ENCODE data around the gene TMEM204. TPM values are rescaled to one million over a fixed set of nuclear protein-coding genes. Genes with fewer than 3 reads are reported as not detected.

TMEM204 gene
- total and polyA plus RNA-seq, 10 of the 15 experiments (the other 5 are each of a cell fraction or from before 2014, with no cell fraction given): 0.05 to 0.30 (median 0.18) TPM; not detected in 7

DNA sequence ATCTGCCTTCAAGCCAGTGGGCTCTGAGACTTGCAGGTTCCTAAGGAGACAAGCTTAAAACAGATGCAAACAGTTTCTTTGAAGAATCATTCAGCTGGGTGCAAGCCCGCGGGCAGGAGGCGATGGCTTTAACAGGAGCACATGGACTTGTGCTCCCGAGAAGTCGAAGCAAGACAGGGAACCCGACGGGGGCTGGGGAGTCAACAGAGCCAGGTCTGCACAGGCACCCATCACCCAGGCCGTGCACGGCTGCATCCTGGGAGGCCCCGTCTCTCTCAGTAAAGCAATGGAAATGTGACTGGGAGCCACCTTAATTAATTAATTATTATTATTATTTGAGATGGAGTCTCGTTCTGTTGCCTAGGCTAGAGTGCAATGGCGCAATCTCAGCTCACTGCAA, 44.4 kb upstream of the TMEM204 start:
- intact Hi-C loops (cut with micrococcal nuclease; ENCODE audit: unreplicated experiment): no loop called here
- no peak overlapping the region for H3K4me2 ChIP-seq (ENCODE audit: control insufficient read depth, insufficient read depth)
- no peak overlapping the region for H2AFZ ChIP-seq (ENCODE audit: control insufficient read depth, low read depth, low read length)
- CTCF ChIA-PET: no interaction called here
- H3K79me2 ChIP-seq (ENCODE audit: control insufficient read depth, insufficient read depth, low read length): peaks cover 9% of the 10 kb centered on the region
- no peak overlapping the region for H3K9ac ChIP-seq (ENCODE audit: control insufficient read depth, insufficient read depth, low read length)
- DNase-seq (ENCODE audit: low read depth, low spot score) (no peak), FAIRE-seq (no peak), ATAC-seq (no peak)
- H4K20me1 ChIP-seq (ENCODE audit: control insufficient read depth, insufficient read depth): no peaks in the 10 kb centered on the region
- RAD21 ChIA-PET (ENCODE audit: unreplicated experiment): no interaction called here
- H3K27ac ChIP-seq (ENCODE audit: control insufficient read depth, insufficient read depth): no peak overlapping the region
- POLR2A ChIA-PET: no interaction called here
- BruUV-seq (replicated peaks): no TSS peak
- no peak overlapping the region for H3K4me3 ChIP-seq
- TF ChIP-seq CREM (IDR thresholded peaks at IDR 0.05; ENCODE audit: low read depth) (no peak), CTCF (IDR thresholded peaks at IDR 0.05 in 2 of 3, conservative IDR thresholded peaks at IDR 0.05 in 1 of 3; ENCODE audit: control insufficient read depth in 2 of 3, extremely low read depth in 1 of 3, insufficient read depth in 1 of 3, low read depth in 3 of 3, low read length in 3 of 3) (no peak), CHD1 (IDR thresholded peaks at IDR 0.05; ENCODE audit: low read depth, low read length) (no peak), POLR2AphosphoS2 (IDR thresholded peaks at IDR 0.05; ENCODE audit: low read depth, low read length) (no peak), USF2 (IDR thresholded peaks at IDR 0.05; ENCODE audit: borderline replicate concordance, low read depth, low read length) (no peak), RAD51 (IDR thresholded peaks at IDR 0.05) (no peak), ASH2L (IDR thresholded peaks at IDR 0.05; ENCODE audit: borderline replicate concordance, low read depth) (no peak), NR2C2 (IDR thresholded peaks at IDR 0.05; ENCODE audit: borderline replicate concordance, control insufficient read depth, insufficient read length, low read depth) (no peak), IRF4 (IDR thresholded peaks at IDR 0.05; ENCODE audit: low read depth, low read length) (no peak), NR2C1 (IDR thresholded peaks at IDR 0.05) (no peak), MYB (IDR thresholded peaks at IDR 0.05; ENCODE audit: borderline replicate concordance, low read depth, low read length) (no peak)
- H3K4me1 ChIP-seq (ENCODE audit: control insufficient read depth, insufficient read depth, low read length): peaks cover 2% of the 10 kb centered on the region
- no peaks in the 10 kb centered on the region for H3K36me3 ChIP-seq (ENCODE audit: control insufficient read depth in 2 of 2, insufficient read depth in 2 of 2, low read length in 1 of 2)
- 80% methylated on average over 12 of the region's 12 CpGs for WGBS (ENCODE audit: insufficient coverage, insufficient replicate concordance, low lambda C conversion rate, missing lambda C conversion rate)
- H3K9me3 ChIP-seq (replicated peaks; ENCODE audit: control insufficient read depth, insufficient read depth, low read length): no peaks in the 10 kb centered on the region
- SMC1A ChIA-PET (ENCODE audit: uncharacterized antibody, unreplicated experiment): no interaction called here
- no peaks in the 10 kb centered on the region for H3K27me3 ChIP-seq (replicated peaks in 1 of 2; ENCODE audit: control insufficient read depth in 2 of 2, insufficient read depth in 2 of 2, low read length in 1 of 2)
- in situ Hi-C loops (cut with MboI): no loop called here
